Measurements from ENCODE around the gene NDUFAF2.

Gene NDUFAF2

DNA sequence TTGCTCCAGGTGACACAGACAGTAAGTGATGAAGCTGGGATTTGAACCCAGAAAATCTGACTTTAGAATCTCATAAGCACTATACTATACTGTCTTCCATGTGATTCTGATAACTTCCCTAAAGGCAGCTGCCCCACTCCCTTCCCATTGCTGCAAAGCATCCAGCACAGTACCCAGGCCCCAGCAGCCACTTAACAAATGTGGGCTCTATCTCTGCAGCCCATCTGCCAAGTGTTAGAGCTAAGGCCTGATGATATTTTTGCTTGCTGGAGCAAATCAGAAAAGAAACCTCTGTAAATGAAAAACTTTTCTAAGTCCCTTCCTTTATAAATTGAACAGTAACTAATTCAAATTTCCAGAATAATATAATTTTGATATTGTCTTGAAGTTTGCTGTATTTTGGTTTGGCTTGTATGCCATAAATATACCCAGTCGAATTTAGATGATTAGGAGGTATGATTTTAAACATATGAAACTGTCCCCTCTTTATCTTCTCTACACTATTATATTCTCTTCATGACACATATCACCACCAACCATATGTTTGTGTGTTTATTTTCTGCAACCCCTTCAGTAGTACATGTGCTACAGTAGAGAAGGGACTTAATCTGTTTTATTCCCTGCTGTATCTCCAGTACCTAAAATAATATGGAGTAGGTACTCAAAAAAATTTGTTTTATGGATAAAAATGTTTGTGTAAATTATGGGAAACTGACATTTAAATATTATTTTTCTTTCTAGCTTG is 153.4 kb downstream of the NDUFAF2 start:
- H3K9me3 Mint-ChIP-seq: peaks cover 18% of the 10 kb centered on the region
- H3K4me3 Mint-ChIP-seq: no peak overlapping the region
- no peak overlapping the region for H3K27ac Mint-ChIP-seq
- no peaks in the 10 kb centered on the region for H3K4me1 Mint-ChIP-seq
- H3K27me3 Mint-ChIP-seq: no peaks in the 10 kb centered on the region
- peaks cover 44% of the 10 kb centered on the region for H3K36me3 Mint-ChIP-seq

DNA sequence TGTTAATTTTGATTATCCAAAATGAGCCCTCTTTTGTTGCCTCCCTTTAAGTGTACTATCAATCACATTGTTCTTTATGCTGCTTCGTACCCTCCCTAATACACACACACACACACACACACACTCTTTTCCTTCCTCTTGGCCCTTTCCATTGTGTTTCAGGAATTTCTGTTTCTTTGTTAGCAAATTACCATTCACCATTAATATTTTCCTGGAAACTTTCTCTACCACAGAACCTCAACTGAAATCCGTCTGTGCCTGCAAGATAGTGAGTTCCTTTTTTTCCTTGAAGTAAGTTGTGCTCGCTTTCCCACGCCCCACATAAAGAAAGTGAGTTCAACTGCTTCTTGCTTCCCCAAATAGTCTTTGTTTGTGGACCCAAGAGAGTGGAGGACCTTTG is 155.4 kb downstream of the NDUFAF2 start:
- no peaks in the 10 kb centered on the region for H3K4me1 Mint-ChIP-seq
- H3K4me3 Mint-ChIP-seq: no peak overlapping the region
- peaks cover 21% of the 10 kb centered on the region for H3K9me3 Mint-ChIP-seq
- peaks cover 44% of the 10 kb centered on the region for H3K36me3 Mint-ChIP-seq
- H3K27ac Mint-ChIP-seq: no peak overlapping the region
- no peaks in the 10 kb centered on the region for H3K27me3 Mint-ChIP-seq

GRCh38 chr5:61114441-61114840 is 169.4 kb downstream of the NDUFAF2 start:
- Mint-ChIP-seq H3K4me1 (no peaks in the 10 kb centered on the region), H3K4me3 (no peak overlapping the region), H3K27me3 (no peaks in the 10 kb centered on the region), H3K9me3 (peaks cover 6% of the 10 kb centered on the region), H3K36me3 (peaks cover 24% of the 10 kb centered on the region), H3K27ac (no peak overlapping the region)

GRCh38 chr5:61115968-61116367 is 171.0 kb downstream of the NDUFAF2 start:
- Mint-ChIP-seq H3K27me3 (no peaks in the 10 kb centered on the region), H3K4me1 (no peaks in the 10 kb centered on the region), H3K9me3 (peaks cover 6% of the 10 kb centered on the region), H3K27ac (no peak overlapping the region), H3K36me3 (peaks cover 20% of the 10 kb centered on the region), H3K4me3 (no peak overlapping the region)

DNA sequence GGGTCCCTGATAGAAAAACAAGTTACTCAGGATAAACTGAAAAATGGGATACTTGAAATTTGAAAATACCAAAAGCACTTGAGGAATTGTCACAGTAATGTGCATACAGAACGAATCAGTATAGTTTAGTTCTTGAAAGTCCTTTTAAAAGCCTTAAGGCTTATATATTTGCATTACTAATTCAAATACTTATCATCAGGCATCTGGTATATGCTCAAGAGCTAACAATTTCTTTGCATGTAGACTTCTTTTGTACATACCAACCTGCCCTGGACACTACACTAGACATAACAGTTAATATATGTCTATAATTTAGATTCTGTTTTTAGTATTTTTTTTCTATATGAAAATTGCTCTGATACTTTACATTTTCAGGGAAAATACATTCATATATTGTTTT is 174.1 kb downstream of the NDUFAF2 start:
- Mint-ChIP-seq H3K4me3 (no peak overlapping the region), H3K4me1 (no peaks in the 10 kb centered on the region), H3K27me3 (no peaks in the 10 kb centered on the region), H3K27ac (no peak overlapping the region), H3K9me3 (no peaks in the 10 kb centered on the region), H3K36me3 (peaks cover 14% of the 10 kb centered on the region)

- no peaks in the 10 kb centered on the region for H3K27me3 Mint-ChIP-seq
- no peaks in the 10 kb centered on the region for H3K9me3 Mint-ChIP-seq
- H3K27ac Mint-ChIP-seq: no peak overlapping the region
- H3K36me3 Mint-ChIP-seq: peaks cover 11% of the 10 kb centered on the region
- H3K4me3 Mint-ChIP-seq: no peak overlapping the region
- H3K4me1 Mint-ChIP-seq: no peaks in the 10 kb centered on the region
Observed at GRCh38 chr5:61120534-61120933, 175.5 kb downstream of the NDUFAF2 start.

GRCh38 chr5:61123145-61123544 is 178.1 kb downstream of the NDUFAF2 start:
- H3K4me3 Mint-ChIP-seq: no peak overlapping the region
- no peak overlapping the region for H3K27ac Mint-ChIP-seq
- H3K9me3 Mint-ChIP-seq: no peaks in the 10 kb centered on the region
- no peaks in the 10 kb centered on the region for H3K4me1 Mint-ChIP-seq
- H3K27me3 Mint-ChIP-seq: no peaks in the 10 kb centered on the region
- peaks cover 14% of the 10 kb centered on the region for H3K36me3 Mint-ChIP-seq

GRCh38 chr5:61130289-61130688 is 185.3 kb downstream of the NDUFAF2 start:
- Mint-ChIP-seq H3K36me3 (peaks cover 10% of the 10 kb centered on the region), H3K27me3 (no peaks in the 10 kb centered on the region), H3K4me1 (no peaks in the 10 kb centered on the region), H3K4me3 (no peak overlapping the region), H3K27ac (no peak overlapping the region), H3K9me3 (no peaks in the 10 kb centered on the region)

GRCh38 chr5:61132559-61132958 is 187.6 kb downstream of the NDUFAF2 start:
- H3K4me3 Mint-ChIP-seq: no peak overlapping the region
- H3K4me1 Mint-ChIP-seq: no peaks in the 10 kb centered on the region
- no peak overlapping the region for H3K27ac Mint-ChIP-seq
- peaks cover 6% of the 10 kb centered on the region for H3K36me3 Mint-ChIP-seq
- no peaks in the 10 kb centered on the region for H3K9me3 Mint-ChIP-seq
- H3K27me3 Mint-ChIP-seq: no peaks in the 10 kb centered on the region

GRCh38 chr5:61137835-61138234 is 192.8 kb downstream of the NDUFAF2 start:
- H3K36me3 Mint-ChIP-seq: peaks cover 4% of the 10 kb centered on the region
- no peaks in the 10 kb centered on the region for H3K27me3 Mint-ChIP-seq
- no peaks in the 10 kb centered on the region for H3K4me1 Mint-ChIP-seq
- no peak overlapping the region for H3K27ac Mint-ChIP-seq
- H3K4me3 Mint-ChIP-seq: no peak overlapping the region
- H3K9me3 Mint-ChIP-seq: no peaks in the 10 kb centered on the region

GRCh38 chr5:61139094-61139873 is 194.3 kb downstream of the NDUFAF2 start:
- Mint-ChIP-seq H3K36me3 (peaks cover 2% of the 10 kb centered on the region), H3K27me3 (no peaks in the 10 kb centered on the region), H3K4me1 (no peaks in the 10 kb centered on the region), H3K4me3 (no peak overlapping the region), H3K27ac (no peak overlapping the region), H3K9me3 (no peaks in the 10 kb centered on the region)

- Mint-ChIP-seq H3K4me1 (no peaks in the 10 kb centered on the region), H3K36me3 (peaks cover 2% of the 10 kb centered on the region), H3K27me3 (no peaks in the 10 kb centered on the region), H3K9me3 (no peaks in the 10 kb centered on the region), H3K27ac (no peak overlapping the region), H3K4me3 (no peak overlapping the region)
Observed at GRCh38 chr5:61139931-61140330, 194.9 kb downstream of the NDUFAF2 start.

DNA sequence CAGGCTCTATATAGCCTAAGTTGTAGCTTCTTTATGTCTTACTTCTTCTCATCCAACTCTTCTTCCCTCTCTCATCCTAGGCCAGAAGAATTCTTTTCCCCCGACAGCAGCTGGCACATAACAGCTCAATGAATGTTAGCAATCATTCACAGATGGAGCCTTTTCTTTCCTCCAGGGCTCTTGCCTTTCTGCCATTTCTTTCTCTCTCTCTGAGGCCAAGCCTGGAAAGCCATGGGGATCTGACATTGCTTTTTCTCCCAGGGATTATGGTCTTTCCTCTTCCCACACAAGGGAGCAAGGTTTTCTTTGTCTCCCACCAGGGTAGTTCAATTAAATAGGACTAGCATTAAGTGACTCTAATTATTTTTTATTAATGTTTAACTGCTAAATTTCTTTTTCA is 196.8 kb downstream of the NDUFAF2 start:
- Mint-ChIP-seq H3K36me3 (peaks cover 6% of the 10 kb centered on the region), H3K27ac (no peak overlapping the region), H3K4me1 (no peaks in the 10 kb centered on the region), H3K4me3 (no peak overlapping the region), H3K9me3 (peaks cover 5% of the 10 kb centered on the region), H3K27me3 (no peaks in the 10 kb centered on the region)

- H3K4me1 Mint-ChIP-seq: no peaks in the 10 kb centered on the region
- H3K9me3 Mint-ChIP-seq: peaks cover 6% of the 10 kb centered on the region
- no peak overlapping the region for H3K4me3 Mint-ChIP-seq
- H3K27ac Mint-ChIP-seq: no peak overlapping the region
- H3K27me3 Mint-ChIP-seq: no peaks in the 10 kb centered on the region
- peaks cover 8% of the 10 kb centered on the region for H3K36me3 Mint-ChIP-seq
Observed at GRCh38 chr5:61142391-61142790, 197.4 kb downstream of the NDUFAF2 start.

DNA sequence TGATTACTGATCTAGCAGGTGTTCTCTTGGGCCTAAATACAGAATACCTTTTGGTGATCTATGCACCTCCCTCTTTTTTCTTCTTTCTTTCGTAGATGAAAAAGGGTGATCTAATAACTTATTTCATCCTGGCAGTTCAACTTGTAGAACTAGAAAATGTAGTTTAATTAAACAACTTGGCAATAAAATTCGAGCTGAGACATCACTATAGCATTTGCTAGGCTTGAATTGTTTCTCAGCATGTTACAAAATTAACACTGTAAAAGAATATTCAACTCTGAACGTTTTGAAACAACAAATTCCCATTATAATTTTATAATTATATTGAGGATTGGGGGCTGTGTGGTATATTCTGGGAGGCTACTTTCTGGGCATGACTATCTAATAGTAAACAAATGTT is 197.8 kb downstream of the NDUFAF2 start:
- Mint-ChIP-seq H3K27ac (no peak overlapping the region), H3K4me3 (no peak overlapping the region), H3K36me3 (peaks cover 8% of the 10 kb centered on the region), H3K9me3 (peaks cover 7% of the 10 kb centered on the region), H3K4me1 (no peaks in the 10 kb centered on the region), H3K27me3 (no peaks in the 10 kb centered on the region)

DNA sequence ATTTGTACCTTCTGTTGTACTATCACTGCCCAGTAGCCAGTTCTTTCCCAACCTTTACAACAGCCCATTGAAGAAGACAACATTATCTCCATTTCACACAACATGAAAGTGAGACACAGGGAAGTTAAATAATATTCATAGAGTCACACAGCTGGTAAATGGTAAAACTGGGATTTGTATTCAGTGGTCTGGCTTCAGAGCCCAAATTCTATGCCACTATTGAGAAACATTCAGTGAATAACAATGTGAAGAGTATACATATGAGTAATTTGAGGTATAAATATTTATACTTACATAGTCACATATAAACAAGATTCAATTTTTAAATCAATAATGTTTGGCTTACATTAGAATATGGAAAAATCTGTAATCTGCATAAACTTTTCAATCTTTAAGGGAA is 203.5 kb downstream of the NDUFAF2 start:
- peaks cover 19% of the 10 kb centered on the region for H3K9me3 Mint-ChIP-seq
- H3K4me1 Mint-ChIP-seq: no peaks in the 10 kb centered on the region
- H3K36me3 Mint-ChIP-seq: peaks cover 22% of the 10 kb centered on the region
- no peaks in the 10 kb centered on the region for H3K27me3 Mint-ChIP-seq
- no peak overlapping the region for H3K27ac Mint-ChIP-seq
- H3K4me3 Mint-ChIP-seq: no peak overlapping the region

All from activated naive CD4-positive, alpha-beta T cell treated with anti-CD3 and anti-CD28 coated beads, Interleukin-2, amount 50 U/mL, for 24 hours (primary cell).